Hippocampal formation (tissue), 2 donors: ENCODE results near the gene CDC42.
A peak's percentile ranks its signal among the peaks of the same experiment; 100 is the strongest.
"Not testable (repeated sequence)": the region's sequence is repeated elsewhere in the genome, so short reads cannot be mapped to it uniquely, and the experiment has no call there.

ENCODE experiments used
- DNase-seq, 2 donors: peaks; one replicate each; lab custom pipeline; 2025; lab: John Stamatoyannopoulos, UW

CDC42 gene

DNA sequence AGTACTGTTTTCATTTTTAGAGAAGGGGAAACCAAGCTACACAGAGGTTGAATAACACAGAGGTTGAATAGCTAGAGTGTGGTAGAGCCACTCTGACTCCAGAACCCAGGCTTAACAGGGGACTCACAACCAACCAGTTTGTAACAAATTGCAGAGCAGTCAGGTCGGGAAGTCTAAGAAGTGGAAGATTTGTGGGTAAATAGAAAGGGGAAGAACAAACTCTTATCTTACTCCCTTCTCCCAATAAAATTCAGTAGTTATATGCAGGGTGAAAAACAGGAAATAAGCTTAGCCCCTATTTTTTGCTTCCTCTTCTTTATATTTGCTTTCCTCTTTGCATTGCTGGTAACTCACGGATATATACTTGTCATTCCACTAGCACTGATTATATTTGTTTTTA, 23.2 kb downstream of the CDC42 start:
- no peak for DNase-seq

DNA sequence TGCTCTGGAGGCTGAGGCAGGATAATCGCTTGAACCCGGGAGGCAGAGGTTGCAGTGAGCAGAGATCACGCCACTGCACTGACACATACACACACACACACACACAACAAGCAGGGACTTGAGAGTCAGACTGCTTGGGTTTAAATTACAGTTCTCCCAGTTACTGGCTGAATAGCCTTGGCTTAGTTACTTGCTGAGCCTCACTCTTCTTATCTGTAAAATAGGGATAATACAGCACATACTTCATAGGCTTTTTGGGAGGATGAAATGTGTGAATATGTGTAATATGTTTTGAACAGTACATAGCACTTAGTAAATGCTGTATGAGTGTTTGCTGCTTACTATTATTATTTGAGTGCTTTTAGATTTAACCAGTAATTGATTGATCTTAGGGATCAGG, 23.8 kb downstream of the CDC42 start:
- no peak for DNase-seq

DNA sequence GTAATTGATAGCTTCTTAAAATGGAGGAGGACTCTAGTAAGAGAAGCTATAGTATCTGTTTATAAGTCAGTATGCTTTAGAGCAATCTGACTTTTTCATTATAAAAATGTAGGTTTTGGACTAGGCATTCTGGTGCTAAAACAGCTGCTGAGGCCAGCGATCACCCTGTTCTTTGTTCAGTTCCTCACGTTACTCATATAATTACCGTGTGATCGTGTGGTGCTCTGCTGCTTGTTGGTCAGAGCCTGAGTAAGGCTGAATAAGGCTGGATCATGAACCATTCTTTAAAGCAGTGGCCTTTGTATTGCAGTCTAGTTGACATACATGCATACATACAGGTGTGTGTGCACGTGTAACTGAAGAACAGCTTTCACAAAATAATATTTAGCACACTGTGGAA, 25.2 kb downstream of the CDC42 start:
- DNase-seq, result no peak

DNA sequence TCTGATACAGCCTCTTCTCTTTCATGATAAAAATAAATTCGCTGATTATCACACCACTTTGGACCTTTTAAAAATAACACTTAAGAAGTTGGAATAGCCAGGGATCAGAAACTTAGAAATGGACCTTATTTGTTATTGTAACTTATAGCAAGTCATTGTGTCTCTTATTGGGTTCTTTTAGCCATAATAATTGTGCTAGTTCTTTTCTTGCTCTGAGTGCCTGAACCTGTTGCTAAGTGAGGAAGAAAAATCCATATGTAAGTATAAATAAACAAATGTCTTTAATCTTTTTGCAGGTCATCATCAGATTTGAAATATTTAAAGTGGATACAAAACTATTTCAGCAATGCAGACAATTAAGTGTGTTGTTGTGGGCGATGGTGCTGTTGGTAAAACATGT, 25.6 kb downstream of the CDC42 start:
- DNase-seq, result no peak

DNA sequence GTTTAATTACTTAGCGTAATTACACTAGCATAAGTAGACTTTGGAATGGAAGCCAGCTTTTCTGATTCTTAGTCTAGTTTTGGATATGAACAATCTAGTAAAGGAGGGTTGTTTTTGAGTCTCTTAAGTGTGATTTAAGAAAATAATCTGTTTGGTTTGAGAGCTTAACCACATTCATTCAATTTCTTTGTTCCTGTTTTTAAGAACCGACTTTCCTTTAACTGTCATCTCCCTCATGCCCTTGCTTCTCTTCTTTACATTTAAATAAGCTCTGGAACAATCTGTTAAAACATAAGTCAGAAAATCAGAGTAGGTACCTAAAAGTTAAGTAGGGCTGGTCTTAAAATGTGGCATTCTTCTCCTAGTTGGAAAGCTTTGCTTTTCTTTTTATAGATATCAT, 27.7 kb downstream of the CDC42 start:
- no peak for DNase-seq

DNA sequence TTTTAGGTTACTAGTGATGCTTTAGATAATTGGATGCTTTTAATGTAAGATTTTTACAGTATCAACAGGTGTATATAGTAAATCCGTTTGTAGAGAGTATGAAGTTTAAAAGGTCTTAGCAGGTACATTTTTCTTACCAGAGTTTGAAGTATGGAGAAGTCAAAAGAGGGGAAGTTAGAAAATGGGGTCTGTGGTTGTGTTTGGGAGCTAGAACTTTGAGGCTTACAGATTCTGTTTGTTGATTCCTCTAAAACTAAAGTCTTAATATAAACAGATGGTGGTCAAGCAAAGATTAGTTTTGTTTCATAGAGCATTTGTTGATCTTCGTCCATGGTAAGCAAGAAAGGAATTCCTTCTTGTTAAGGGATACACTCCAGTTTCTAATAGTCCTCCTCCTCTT, 35.8 kb downstream of the CDC42 start:
- DNase-seq, result no peak

DNA sequence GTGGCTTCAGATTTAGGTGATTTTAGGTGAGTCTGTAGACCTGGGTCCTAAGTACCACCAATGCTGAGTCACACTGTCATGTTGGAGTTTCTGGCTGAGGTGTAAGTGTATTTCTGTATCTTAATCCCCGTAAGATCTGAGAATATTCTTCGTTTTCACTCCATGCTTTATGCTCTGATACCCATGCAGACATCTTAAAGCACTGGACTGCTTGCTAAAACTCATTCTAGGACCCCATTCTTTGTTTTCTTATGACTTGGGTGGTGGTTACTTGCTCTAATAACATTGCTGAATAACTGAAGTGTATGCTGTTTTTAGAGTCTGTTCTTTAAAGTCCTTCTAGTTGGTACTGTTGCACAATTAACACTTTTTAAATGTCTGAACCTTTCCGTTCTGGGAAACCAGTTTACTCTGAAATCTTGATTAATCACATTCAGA, 36.6 kb downstream of the CDC42 start:
- DNase-seq, result no peak

DNA sequence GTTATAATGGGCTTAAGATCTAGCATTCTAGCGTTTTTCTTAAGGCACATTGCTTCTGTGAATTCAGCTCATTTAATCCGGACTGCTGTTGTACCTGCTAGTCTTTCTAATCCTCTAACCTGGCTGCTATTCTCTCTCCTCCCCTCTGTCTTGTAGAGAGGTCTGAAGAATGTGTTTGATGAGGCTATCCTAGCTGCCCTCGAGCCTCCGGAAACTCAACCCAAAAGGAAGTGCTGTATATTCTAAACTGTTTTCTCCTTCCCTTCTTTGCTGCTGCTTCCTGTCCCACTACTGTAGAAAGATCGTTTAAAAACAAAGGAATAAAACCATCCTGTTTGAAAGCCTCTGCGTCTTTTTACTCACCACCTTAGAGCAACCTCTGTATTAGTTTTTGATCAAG, 37.3 kb downstream of the CDC42 start:
- DNase-seq, result no peak

DNA sequence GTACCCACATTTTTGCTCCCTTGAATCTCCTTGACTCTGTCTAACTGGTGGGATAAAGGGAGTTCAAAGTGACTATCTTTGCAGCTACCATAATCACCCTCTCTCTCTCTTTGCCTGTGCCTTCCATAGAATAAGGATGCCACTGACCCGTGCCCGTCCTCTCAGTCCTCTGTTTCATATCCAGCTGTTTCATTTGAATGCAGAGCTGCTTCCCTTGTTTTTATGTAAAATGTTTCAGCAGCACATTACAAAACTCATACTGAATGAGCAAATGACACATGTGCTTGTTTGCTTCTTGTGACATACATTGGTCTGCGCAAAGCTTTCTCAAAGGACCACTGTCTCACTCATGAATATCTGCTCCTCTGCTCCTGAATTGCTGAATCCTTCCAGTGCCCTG, 38.4 kb downstream of the CDC42 start:
- DNase-seq, result no peak

DNA sequence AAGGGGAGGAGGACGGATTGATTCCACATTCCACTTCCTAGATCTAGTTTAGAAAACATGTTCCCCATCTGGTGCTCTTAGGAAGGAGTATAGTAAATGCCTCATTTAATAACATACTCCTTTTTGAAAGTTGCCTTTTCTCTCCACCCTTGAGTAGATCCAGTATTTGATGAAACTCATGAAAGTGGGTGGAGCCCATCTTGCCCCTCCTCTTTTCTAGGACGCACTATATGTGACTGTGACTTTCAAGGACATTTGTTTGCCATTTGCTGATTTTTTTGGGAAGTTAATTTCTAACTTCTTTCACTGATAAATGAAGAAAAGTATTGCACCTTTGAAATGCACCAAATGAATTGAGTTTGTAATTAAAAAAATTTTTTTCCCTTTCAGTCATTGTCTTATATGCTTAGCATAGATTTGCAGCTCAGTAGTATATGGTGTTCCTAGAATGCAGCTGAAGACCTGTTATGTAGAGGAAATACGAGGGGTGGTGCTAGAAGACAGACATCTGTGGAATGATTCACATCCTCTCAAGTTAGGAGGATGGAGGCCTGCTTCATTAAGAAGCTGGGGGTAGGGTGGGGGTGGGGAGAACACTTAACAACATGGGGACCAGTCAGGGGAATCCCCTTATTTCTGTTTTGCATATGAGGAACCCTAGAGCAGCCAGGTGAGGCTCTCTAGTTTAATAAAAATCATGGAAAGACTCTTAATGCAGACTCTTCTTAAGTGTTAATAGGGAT, 39.7 kb downstream of the CDC42 start:
- not testable (repeated sequence) for DNase-seq

DNA sequence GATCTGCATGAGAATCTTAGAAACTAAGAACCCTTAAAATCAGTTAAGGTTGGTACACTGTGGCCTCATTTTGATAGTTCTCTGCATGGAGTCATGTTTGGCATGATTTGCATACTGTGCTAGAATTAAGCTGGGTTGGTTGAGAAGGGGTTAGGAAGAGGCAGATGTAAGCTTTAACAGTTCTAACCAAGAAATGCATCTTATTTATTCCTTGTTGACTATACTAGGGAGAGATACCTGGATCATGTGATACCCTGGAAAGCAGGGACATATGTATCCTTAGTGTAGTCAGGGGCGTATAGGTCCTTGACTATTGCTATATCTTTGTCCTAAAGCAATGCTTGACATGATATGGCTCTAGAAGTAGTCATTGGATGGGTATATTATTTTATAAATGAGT, 41.0 kb downstream of the CDC42 start:
- no peak for DNase-seq

DNA sequence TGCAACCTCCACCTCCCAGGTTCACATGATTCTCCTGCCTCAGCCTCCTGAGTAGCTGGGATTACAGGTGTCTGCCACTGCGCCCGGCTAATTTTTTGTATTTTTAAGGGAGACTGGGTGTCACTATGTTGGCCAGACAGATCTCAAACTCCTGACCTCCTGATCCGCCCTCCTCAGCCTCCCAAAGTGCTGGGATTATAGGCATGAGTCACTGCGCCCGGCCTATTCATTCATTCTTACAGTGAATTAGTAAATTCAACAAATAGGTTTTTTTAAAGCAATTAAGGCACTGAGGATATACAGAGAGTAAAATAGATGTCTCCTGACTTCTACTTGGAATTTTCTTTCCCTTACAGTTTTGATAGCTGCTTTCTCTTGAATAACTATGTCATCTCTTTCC, 43.5 kb downstream of the CDC42 start:
- no peak for DNase-seq

DNA sequence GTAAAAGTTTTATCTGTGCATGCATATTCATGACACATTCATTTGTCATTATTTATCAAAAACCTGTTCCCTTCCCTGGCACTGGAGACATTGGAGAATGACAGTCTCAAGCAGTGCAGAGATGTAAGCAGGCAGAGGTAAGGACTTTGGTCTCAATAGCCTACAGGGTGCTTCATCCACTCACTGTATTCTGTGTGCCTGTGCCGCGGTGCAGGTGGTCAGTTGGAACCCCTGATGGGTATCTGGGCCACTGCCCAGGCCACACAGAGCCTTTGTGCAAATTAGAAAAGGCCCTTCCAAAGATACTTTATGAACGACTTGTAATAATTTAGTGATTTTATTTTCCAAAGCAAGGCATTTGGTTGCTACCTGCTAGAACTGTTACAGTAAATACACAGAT, 44.0 kb downstream of the CDC42 start:
- no peak for DNase-seq

DNA sequence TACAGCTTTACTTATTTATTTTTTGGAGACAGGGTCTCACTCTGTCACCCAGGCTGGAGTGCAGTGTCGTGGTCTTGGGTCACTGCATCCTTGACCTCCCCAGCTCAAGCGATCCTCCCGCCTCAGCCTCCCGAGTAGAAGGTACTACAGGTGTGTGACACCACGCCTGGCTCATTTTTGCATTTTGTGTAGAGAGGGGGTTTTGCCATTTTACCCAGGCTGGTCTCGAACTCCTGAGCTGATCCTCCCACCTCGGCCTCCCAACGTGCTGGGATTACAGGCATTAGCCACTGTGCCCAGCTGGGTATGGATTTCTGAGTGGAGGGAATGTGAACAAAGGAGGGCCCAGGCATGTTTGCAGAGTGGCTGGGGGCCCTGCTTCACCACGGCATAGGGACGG, 46.2 kb downstream of the CDC42 start:
- DNase-seq, result no peak

DNA sequence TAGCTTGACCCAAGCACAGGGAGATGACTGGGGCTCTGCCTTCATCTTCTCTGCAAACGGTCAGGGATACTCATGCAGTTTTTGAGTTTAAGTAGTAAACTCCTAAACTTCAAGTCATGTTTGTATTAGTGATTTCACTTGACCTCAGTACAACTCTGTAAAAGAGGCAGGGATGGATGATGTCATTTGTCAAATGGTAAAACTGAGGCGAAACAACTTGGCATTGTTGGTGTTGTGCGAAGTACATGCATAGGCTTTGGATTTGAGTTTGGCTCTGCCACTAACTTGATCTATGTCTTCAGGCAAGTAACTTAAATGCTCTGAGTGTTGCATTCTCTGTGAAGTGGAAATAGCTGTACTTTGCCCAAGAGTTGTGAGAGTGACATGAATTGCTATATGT, 47.7 kb downstream of the CDC42 start:
- DNase-seq, result no peak

DNA sequence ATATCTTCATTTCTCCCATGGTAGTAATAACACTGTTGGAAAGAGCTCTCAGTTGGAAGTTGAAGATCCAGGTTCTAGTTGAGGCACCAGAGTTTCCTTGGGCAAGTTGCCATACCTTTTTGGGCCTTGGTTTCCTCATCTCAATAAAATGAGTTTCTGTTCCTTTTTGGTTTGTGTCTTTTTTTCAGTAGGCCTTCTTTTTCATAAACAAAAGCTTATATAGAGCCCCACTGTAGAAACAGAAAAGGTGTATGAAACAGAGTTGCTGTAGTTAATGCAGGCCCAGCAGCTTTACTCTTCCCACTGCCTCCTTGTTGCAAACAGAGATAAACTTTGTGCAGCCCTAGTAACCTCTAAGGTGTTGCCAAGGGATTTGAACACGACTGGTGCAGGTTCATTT, 48.7 kb downstream of the CDC42 start:
- no peak for DNase-seq

DNA sequence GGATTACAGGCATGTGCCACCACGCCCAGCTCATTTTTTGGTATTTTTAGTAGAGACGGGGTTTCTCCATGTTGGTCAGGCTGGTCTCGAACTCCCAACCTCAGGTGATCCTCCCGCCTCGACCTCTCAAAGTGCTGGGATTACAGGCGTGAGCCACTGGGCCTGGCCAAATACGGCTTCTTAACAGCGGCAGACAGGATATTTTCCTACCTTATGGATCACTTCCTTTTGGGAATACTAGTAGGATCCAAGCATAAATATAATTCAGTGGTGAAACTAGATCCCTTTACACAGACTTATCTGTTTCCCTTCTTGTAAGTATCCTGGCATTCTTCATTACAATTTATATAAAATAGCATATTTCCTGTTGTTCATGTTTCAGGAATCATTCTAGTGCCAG, 49.5 kb downstream of the CDC42 start:
- DNase-seq, result no peak

DNA sequence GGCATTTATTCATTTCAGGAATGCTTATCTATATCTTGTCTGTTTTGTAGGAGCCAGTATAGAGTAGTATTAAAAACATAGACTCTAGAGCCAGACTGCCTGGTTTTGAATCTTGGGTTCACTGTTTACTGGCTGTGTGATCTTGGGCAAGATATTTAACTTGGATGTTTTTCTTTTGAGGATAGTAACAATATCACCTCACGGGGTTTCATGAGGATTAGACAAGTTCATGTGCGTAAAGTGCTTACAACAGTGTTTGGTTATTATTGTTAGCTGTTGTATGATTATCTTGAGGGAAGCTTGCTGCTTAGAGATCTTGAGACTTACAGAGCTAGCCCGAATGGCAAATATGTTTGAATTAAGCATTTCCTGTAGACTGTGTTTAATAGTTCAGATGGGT, 50.2 kb downstream of the CDC42 start:
- DNase-seq, result no peak

DNA sequence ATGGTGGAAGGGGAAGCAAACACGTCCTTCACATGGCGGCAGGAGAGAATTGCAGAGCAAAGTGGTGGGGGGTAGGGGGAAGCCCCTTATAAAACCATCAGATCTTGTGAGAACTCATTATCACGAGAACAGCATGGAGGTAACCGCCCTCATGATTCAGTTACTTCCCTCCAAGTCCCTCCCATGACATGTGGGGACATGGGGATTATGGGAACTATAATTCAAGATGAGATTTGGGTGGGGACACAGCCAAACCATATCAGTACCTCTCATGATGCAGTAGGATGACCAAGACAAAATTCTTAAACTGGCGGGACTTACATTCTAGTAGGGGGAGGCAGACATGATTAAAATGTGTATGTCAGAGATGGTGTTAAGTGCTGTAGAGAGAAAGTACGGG, 51.6 kb downstream of the CDC42 start:
- no peak for DNase-seq

DNA sequence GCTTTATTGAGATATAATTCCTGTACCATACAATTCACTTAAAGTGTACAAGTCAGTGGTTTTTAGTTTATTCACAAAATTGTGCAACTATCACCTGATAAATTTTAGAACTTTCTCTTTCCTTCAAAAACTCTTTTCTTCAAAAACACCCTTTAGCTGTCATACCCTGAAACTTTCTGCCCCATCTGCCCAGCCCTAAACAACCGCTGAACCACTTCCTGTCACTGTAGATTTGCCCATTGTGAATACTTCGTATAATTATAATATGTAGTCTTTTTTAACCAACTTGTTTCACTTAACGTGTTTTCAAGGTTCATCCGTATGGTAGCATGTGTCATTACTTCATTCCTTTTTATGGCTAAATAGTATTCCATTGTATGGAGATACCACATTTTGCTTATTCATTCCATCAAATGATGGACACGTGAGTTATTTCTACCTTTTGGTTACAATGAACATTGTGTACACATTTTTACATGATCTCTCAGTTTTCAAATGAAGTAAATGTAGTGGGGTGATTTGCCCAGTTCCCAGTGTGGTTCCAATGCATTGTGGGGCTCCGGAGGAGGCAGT, 52.4 kb downstream of the CDC42 start:
- DNase-seq, result no peak

DNA sequence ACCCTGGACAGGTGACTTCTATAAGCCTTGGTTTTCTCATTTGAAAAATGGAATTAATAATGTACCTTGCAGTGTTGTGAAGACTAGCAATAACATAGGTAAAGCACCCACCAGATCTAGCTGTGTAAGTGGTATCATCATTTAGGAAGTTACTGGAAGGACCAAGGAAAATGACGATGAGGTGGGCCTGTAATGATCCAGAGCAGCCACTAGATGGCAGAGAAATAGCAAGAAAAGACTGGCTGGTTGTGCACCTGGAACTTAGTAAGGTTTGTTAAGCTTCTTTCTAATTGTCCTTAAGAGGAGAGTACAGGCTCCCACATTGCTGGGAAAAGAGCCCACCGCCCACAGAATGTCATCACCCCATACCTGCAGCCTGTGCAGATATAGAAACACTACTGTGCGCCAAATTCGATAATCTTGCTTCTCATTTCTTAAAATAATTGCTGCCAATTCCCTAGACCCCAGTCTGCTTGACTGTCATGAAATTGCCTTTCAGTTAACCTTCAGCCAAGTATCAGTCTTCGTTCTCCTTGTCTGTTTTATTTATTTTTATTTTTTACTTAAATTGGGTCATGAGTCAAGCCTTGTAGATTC, 53.2 kb downstream of the CDC42 start:
- DNase-seq, result peak in 1 of 2 donors; percentile 64

DNA sequence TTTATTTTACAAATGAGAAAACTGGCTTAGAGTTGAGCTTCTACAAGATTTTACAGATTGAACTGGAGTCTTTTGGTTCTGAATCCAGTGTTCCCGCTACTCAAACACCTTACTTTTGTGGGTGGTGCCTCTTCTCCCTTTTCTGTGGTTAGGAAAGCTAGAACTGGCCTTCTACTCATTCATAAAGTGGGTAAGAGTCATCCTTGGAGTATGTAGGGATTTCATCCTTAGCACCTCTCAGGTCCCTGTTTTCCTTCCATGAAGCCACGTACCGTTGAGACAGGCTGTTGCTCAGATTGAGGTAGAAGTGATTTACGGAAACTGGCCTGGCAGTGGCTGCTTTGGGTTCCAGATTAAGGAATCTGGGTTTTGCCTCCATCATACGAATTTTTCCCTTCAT, 54.6 kb downstream of the CDC42 start:
- no peak for DNase-seq

DNA sequence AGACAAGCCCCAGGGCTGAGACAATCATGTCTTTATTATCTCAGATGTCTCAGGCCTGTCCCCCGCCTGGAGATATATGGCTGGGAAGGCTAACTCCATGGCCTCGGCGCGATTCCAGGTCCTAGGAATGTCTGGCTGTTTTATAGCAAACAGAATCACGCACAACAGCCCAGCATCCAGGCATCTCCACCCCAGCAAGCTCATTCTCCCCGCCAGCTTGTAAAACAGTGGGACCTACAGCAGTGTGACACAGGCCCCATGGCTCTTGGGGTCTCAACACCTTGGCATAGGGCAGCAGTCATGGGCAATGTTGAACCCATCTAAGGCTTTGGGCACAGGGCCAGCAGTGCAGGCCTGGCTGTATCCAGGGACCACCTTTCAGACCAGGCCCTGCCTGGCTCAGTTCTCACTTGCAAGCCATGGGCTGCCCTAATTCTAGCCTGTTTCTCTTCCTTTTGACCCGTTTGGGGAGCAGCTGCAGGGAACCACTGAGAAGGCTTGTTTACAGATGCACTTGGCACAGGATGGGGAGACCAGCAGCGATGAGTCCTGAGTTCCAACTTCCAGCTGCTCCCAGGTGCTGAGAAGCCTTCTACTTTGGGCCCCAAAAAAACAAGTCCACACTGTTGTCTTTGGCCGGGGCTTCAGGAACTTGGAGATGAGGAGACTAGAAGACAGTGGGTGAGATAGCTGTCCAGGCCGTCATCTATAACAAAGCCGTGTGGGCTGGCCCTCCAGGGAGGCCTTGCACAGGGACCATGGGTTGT, 56.0 kb downstream of the CDC42 start:
- DNase-seq, result no peak
